AG04449 (cell line): Measurements from ENCODE around the gene EMID1.

ENCODE experiments used
- CTCF ChIA-PET: fragments of 350-600 bp; formaldehyde crosslinking; extraction: SDS; loops from one replicate; lab custom pipeline; 2021; ENCODE audit warnings: antibody characterized with exemption; lab: Yijun Ruan, JAX
- POLR2A ChIA-PET: fragments of 400-600, 350-600 bp; formaldehyde crosslinking; extraction: SDS; loops from one replicate; lab custom pipeline; 2020; ENCODE audit warnings: antibody characterized with exemption, inconsistent platforms; lab: Yijun Ruan, JAX
- DNase-seq: peaks from one replicate; pipeline ENCODE4 v3.0.0-alpha.2; 2010; ENCODE audit warnings: low read depth, low spot score
- H3K4me3 ChIP-seq: 2 replicates; pipeline ENCODE4 v1.5.1; 2011; ENCODE audit warnings: low read depth, mild to moderate bottlenecking, control low read depth, low read length
- TF ChIP-seq, protein P1 (sequence below): IDR thresholded peaks from one replicate; pipeline ENCODE4 v1.5.1; 2011; ENCODE audit warnings: mild to moderate bottlenecking, moderate library complexity, low read length, control low read depth, inconsistent platforms; ENCODE audit not compliant: insufficient read depth; ENCODE audit errors: missing control alignments

EMID1 gene

DNA sequence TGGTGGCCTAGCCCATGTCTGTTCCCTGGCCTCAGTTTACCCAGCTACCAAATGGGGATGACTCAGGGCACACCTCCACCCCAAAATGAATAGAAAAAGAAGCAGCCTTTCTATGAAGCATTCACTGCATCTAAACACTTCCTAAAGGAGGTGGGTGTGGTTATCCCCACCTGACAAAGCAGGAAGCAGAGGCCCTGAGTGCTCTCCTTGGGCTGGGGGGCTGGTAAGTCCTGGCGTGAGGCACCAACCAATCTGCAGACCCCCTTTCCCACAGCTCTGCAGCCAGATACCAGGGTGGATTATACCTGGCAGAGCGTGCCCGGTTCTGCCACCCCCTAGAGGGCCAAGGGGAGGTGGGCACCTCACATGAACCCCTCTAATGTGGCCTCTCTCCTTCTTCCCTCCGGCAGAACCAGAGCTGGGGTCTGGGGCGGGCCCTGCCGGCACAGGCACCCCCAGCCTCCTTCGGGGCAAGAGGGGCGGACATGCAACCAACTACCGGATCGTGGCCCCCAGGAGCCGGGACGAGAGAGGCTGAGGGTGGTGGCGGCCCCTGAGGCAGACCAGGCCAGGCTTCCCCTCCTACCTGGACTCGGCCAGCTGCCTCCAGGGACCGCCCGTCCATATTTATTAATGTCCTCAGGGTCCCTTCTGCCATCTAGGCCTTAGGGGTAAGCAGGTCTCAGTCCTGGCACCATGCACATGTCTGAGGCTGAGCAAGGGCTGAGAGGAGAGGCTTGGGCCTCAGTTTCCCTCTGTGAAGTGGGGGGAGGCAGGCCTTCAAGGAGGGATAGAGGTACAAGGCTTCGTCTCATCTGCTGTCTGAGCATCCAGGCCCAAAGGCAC is 52.9 kb downstream of the EMID1 start:
- CTCF ChIA-PET = interaction anchor here (1.0 to 5.2 kb wide), 3 partner anchors 10 to 14 kb away, joined by 5 to 41 read pairs (median 8); no protein-coding TSS in a partner anchor
- POLR2A ChIA-PET = no interaction called here
- H3K4me3 ChIP-seq = no peak overlapping the region
- TF ChIP-seq, protein P1, sequence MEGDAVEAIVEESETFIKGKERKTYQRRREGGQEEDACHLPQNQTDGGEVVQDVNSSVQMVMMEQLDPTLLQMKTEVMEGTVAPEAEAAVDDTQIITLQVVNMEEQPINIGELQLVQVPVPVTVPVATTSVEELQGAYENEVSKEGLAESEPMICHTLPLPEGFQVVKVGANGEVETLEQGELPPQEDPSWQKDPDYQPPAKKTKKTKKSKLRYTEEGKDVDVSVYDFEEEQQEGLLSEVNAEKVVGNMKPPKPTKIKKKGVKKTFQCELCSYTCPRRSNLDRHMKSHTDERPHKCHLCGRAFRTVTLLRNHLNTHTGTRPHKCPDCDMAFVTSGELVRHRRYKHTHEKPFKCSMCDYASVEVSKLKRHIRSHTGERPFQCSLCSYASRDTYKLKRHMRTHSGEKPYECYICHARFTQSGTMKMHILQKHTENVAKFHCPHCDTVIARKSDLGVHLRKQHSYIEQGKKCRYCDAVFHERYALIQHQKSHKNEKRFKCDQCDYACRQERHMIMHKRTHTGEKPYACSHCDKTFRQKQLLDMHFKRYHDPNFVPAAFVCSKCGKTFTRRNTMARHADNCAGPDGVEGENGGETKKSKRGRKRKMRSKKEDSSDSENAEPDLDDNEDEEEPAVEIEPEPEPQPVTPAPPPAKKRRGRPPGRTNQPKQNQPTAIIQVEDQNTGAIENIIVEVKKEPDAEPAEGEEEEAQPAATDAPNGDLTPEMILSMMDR = no peak
- DNase-seq = no peak

DNA sequence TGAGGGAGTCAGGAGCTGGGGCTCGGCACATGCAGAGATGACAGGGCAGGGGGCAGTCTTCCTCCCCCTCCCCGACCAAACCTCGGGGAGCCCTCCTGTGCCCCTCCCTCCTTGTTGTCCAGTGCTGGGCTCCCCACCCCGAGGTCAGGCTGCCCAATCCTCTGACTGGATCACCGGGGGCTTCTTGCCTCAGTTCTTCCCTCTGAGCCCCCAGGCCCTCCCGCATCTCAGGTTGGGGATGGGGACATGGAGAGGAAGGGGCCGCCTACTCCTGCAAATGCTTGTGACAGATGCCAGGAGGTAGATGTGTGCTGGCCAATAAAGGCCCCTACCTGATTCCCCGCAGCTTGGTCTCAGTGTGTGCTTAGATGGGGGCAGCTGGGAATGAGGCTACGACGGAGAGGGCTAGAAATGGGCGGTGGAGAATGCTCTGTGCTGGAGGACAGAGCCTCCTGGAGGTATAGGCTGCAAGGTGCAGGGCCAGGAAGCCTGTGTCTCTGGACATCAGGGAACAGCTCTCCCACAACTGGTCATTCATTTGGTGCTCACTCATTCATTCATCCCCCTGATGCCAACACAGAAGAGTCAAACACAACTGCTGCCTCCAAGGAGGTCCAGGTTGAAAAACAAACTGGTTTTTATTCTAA is 53.7 kb downstream of the EMID1 start:
- TF ChIP-seq, protein P1 = no peak
- H3K4me3 ChIP-seq = no peak overlapping the region
- ChIA-PET POLR2A (no interaction called here), CTCF (interaction anchor here (2.1 to 5.2 kb wide), 2 partner anchors 10 to 14 kb away, joined by 8 to 41 read pairs; no protein-coding TSS in a partner anchor)
- no peak for DNase-seq

DNA sequence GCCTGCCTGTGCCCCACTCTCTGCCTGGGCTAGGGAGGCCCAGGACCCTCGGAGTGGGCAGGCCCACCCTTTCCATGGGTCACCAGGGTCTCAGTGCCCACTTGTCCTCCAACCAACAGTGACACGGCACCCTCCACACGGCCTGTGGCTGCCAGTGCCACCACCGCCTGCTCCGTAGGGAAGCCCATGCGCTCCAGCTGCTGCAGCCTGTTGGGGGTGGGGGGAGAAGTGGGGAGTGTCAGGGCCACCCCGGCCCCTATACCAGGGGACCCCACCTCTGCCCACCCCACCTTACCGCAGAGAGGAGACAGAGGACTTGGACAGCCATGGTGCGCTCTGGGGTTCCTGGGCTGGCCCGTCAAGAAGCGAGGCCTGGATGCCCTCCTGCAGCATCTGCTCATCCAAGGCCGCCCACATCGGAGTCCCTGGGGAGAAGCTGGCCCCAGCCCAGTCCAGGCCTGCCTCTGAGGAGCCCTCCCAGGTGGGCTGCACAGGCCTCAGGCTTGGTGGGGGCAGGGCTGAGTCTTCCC is 54.4 kb downstream of the EMID1 start:
- TF ChIP-seq, protein P1 = no peak
- CTCF ChIA-PET = interaction anchor here (2.1 kb wide), 1 partner anchor 11 kb away, joined by 8 read pairs; no protein-coding TSS in a partner anchor
- H3K4me3 ChIP-seq = no peak overlapping the region
- POLR2A ChIA-PET = no interaction called here
- no peak for DNase-seq

DNA sequence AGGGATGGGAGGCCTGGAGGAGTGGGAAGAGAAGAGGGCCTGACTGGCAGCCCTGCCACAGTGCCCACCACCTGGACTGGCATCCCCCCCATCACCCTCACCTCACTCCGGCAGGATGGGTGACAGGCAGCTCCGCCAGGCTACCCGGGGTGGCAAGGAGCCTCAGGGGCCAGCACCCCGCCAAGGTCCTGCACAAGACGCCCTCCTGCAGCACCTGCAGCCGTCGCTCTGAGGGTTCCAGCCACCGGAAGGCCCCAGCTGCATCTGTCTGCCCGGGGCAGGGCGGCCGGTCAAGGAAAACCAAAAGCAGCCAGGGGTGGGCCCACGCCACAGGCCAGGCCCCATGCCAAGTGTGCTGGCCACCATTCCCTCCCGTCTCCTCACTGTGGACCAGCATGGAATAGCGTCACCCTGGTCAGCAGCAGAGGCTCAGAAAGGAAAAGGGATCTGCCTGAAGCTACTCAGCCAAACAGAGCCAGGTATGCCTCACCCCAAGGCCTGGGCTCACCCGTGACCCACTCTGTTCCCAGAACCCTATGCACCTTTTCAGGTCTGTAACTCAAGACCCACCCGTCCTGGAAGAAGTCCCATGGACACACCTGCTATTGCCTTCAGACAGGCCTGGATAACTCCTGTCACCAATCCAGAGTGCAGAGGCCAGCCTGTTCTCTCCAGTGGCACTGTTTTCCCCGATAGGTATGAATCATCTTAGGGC is 55.1 kb downstream of the EMID1 start:
- ChIA-PET CTCF (interaction anchor here (2.1 to 2.8 kb wide), 2 partner anchors 12 to 15 kb away, joined by 8 to 9 read pairs; no protein-coding TSS in a partner anchor), POLR2A (no interaction called here)
- TF ChIP-seq, protein P1 = no peak
- no peak for DNase-seq
- no peak overlapping the region for H3K4me3 ChIP-seq

GRCh38 chr22:29263791-29264276 is 58.1 kb downstream of the EMID1 start:
- no peak overlapping the region for H3K4me3 ChIP-seq
- no peak for DNase-seq
- ChIA-PET POLR2A (no interaction called here), CTCF (interaction anchor here (4.2 kb wide), 1 partner anchor 18 kb away, joined by 25 read pairs; no protein-coding TSS in a partner anchor)
- TF ChIP-seq, protein P1 = no peak
